CD4-positive, alpha-beta memory T cell (primary cell): ENCODE measurements around the gene LMNB1. TPM values are rescaled to one million over a fixed set of nuclear protein-coding genes. Genes with fewer than 3 reads are reported as not detected.
A peak's percentile ranks its signal among the peaks of the same experiment; 100 is the strongest.
"Not testable (repeated sequence)": the region's sequence is repeated elsewhere in the genome, so short reads cannot be mapped to it uniquely, and the experiment has no call there.

Source experiments
- CTCF ChIA-PET: fragments of 350-600 bp; sonication (Branson Sonifier 250); formaldehyde crosslinking; loops from one replicate; lab custom pipeline; 2021; ENCODE audit warnings: inconsistent platforms; ENCODE audit not compliant: partially characterized antibody; lab: Charles Lee
- POLR2A ChIA-PET: fragments of 350-600 bp; sonication (Branson Sonifier 250); formaldehyde crosslinking; loops from one replicate; lab custom pipeline; 2021; ENCODE audit not compliant: partially characterized antibody; lab: Charles Lee
- DNase-seq, 5 donors: peaks; one replicate each; pipeline versions ENCODE4 v3.0.0 to v3.0.0-alpha.2; 2020 to 2022; ENCODE audit warnings: mixed read lengths in 1 of 5
- H3K27ac ChIP-seq: one replicate; pipeline ENCODE4 v1.7.0; 2013; ENCODE audit warnings: low read depth, low read length
- H3K27me3 ChIP-seq: 2 replicates; pipeline ENCODE4 v1.7.0; 2013; ENCODE audit warnings: mild to moderate bottlenecking, low read length, moderate library complexity; ENCODE audit not compliant: insufficient read depth
- H3K36me3 ChIP-seq: 2 replicates; pipeline ENCODE4 v1.7.0; 2013; ENCODE audit warnings: mild to moderate bottlenecking, low read length, moderate library complexity; ENCODE audit not compliant: insufficient read depth
- H3K4me1 ChIP-seq: 2 replicates; pipeline ENCODE4 v1.7.0; 2013; ENCODE audit warnings: mild to moderate bottlenecking, low read length, moderate library complexity; ENCODE audit not compliant: insufficient read depth
- H3K4me3 ChIP-seq, 2 donors: one replicate each; pipeline ENCODE4 v1.7.0; 2013; ENCODE audit warnings: low read length in 2 of 2, mild to moderate bottlenecking in 1 of 2
- H3K9me3 ChIP-seq, 2 donors: one replicate each; pipeline ENCODE4 v1.7.0; 2013; ENCODE audit warnings: low read length in 2 of 2, control low read depth in 1 of 2; ENCODE audit not compliant: control insufficient read depth in 1 of 2
- H3K27ac Mint-ChIP-seq, 7 donors: one replicate each; pipeline ENCODE4 v1.8.0; 2020 to 2021; ENCODE audit warnings: mixed read lengths in 7 of 7, mild to moderate bottlenecking in 6 of 7, inconsistent platforms in 3 of 7, moderate library complexity in 3 of 7
- H3K27me3 Mint-ChIP-seq, 2 donors: one replicate each; pipeline ENCODE4 v1.8.0; 2020 to 2021; ENCODE audit warnings: mixed read lengths in 2 of 2
- H3K36me3 Mint-ChIP-seq, 2 donors: one replicate each; pipeline ENCODE4 v1.8.0; 2020 to 2021; ENCODE audit warnings: mixed read lengths in 2 of 2, inconsistent platforms in 1 of 2, mild to moderate bottlenecking in 1 of 2
- H3K4me1 Mint-ChIP-seq, 4 donors: one replicate each; pipeline ENCODE4 v1.8.0; 2020 to 2021; ENCODE audit warnings: mixed read lengths in 4 of 4, mild to moderate bottlenecking in 1 of 4
- H3K4me3 Mint-ChIP-seq, 8 donors: one replicate each; pipeline ENCODE4 v1.8.0; 2020 to 2021; ENCODE audit warnings: mixed read lengths in 8 of 8, mild to moderate bottlenecking in 7 of 8, moderate library complexity in 6 of 8, inconsistent platforms in 3 of 8
- H3K9me3 Mint-ChIP-seq, 8 donors: one replicate each; pipeline ENCODE4 v1.8.0; 2020 to 2021; ENCODE audit warnings: mixed read lengths in 8 of 8, mild to moderate bottlenecking in 5 of 8, inconsistent platforms in 3 of 8, moderate library complexity in 1 of 8
- intact Hi-C: fragments of 100-400 bp; cut with micrococcal nuclease; formaldehyde crosslinking; loops from one replicate; pipeline ENCODE4 v1.15.1; 2023
- polyA plus RNA-seq, 2 donors: library from polyadenylated mRNA; unstranded; fragments of 300-500 nt; fragmentation: Illumina TruSeq; gene quantifications; one replicate each; pipeline ENCODE4 v1.2.3, GENCODE V29; 2021
- total RNA-seq, 2 experiments: library from RNA; stranded (reverse); gene quantifications; one replicate each; pipeline ENCODE4 v1.2.3, GENCODE V29; 2021

Gene LMNB1
- total and polyA plus RNA-seq, 4 experiments from 2014 or later = 2.0 to 32.3 (median 18.5) TPM

- peak; percentile 63 to 74 (median 67) for DNase-seq
- Mint-ChIP-seq H3K36me3 (peaks cover 0 to 8% of the 10 kb centered on the region in 2 donors), H3K9me3 (no peaks in the 10 kb centered on the region), H3K27ac (peak overlapping the region; percentile 86 to 99 (median 95)), H3K27me3 (no peaks in the 10 kb centered on the region), H3K4me1 (peaks cover 18 to 40% (median 30%) of the 10 kb centered on the region in 4 donors), H3K4me3 (peak overlapping the region; percentile 88 to 98 (median 94))
- Histone ChIP-seq H3K9me3 (no peaks in the 10 kb centered on the region), H3K36me3 (no peaks in the 10 kb centered on the region), H3K27me3 (no peaks in the 10 kb centered on the region), H3K27ac (peak overlapping the region; percentile 85), H3K4me1 (peaks cover 37% of the 10 kb centered on the region), H3K4me3 (peak overlapping the region; percentile 76 to 78)
- intact Hi-C loops = loop anchor here (2.0 to 5.0 kb wide), 5 partner anchors 19 to 739 kb away; partner anchors contain the start of genes GRAMD2B and PRRC1
- ChIA-PET POLR2A (interaction anchor here (0.7 to 6.2 kb wide), 33 partner anchors 8 to 1314 kb away, joined by 3 to 72 read pairs (median 8); partner anchors contain the start of genes C5orf63, GRAMD2B, MARCHF3 and PHAX), CTCF (interaction anchor here (1.0 to 8.3 kb wide), 23 partner anchors 9 to 740 kb away, joined by 3 to 319 read pairs (median 6); partner anchors contain the start of genes MARCHF3, PHAX and PRRC1)
Measured at GRCh38 chr5:126777257-126777974, 480 bp downstream of the LMNB1 start.

GRCh38 chr5:126777975-126778674 is 1.2 kb downstream of the LMNB1 start:
- H3K9me3 ChIP-seq = no peaks in the 10 kb centered on the region
- H3K36me3 ChIP-seq = no peaks in the 10 kb centered on the region
- intact Hi-C loops = loop anchor here (1.0 to 5.0 kb wide), 11 partner anchors 16 to 1305 kb away; partner anchors contain the start of genes GRAMD2B, MARCHF3, PRRC1 and SLC12A2
- CTCF ChIA-PET = interaction anchor here (0.8 to 8.3 kb wide), 29 partner anchors 8 to 739 kb away, joined by 3 to 319 read pairs (median 5); partner anchors contain the start of genes MARCHF3, PHAX and PRRC1
- peaks cover 37% of the 10 kb centered on the region for H3K4me1 ChIP-seq
- DNase-seq = peak; percentile 90 to 98 (median 94)
- Mint-ChIP-seq H3K4me3 (peak overlapping the region; percentile 88 to 98 (median 94)), H3K9me3 (no peaks in the 10 kb centered on the region), H3K36me3 (peaks cover 0 to 8% of the 10 kb centered on the region in 2 donors), H3K27me3 (no peaks in the 10 kb centered on the region), H3K4me1 (peaks cover 18 to 40% (median 30%) of the 10 kb centered on the region in 4 donors), H3K27ac (peak overlapping the region; percentile 86 to 99 (median 95))
- H3K4me3 ChIP-seq = peak overlapping the region; percentile 76 to 78
- no peaks in the 10 kb centered on the region for H3K27me3 ChIP-seq
- peak overlapping the region; percentile 85 for H3K27ac ChIP-seq
- POLR2A ChIA-PET = interaction anchor here (0.6 to 6.2 kb wide), 34 partner anchors 8 to 1313 kb away, joined by 3 to 72 read pairs (median 8); partner anchors contain the start of genes C5orf63, GRAMD2B, MARCHF3 and PHAX

GRCh38 chr5:126778675-126779403 is 1.9 kb downstream of the LMNB1 start:
- Histone ChIP-seq H3K36me3 (no peaks in the 10 kb centered on the region), H3K9me3 (no peaks in the 10 kb centered on the region), H3K4me1 (peaks cover 37% of the 10 kb centered on the region), H3K4me3 (peak overlapping the region; percentile 53 to 78), H3K27me3 (no peaks in the 10 kb centered on the region), H3K27ac (peak overlapping the region; percentile 85)
- H3K36me3 Mint-ChIP-seq = peaks cover 0 to 10% of the 10 kb centered on the region in 2 donors
- CTCF ChIA-PET = interaction anchor here (0.8 to 8.3 kb wide), 30 partner anchors 8 to 738 kb away, joined by 3 to 319 read pairs (median 6); partner anchors contain the start of genes PHAX and PRRC1
- H3K4me3 Mint-ChIP-seq = peak overlapping the region; percentile 88 to 98 (median 94)
- H3K27me3 Mint-ChIP-seq = no peaks in the 10 kb centered on the region
- peak overlapping the region; percentile 86 to 99 (median 95) for H3K27ac Mint-ChIP-seq
- no peaks in the 10 kb centered on the region for H3K9me3 Mint-ChIP-seq
- POLR2A ChIA-PET = interaction anchor here (0.7 to 6.2 kb wide), 31 partner anchors 8 to 1307 kb away, joined by 3 to 72 read pairs (median 9); partner anchors contain the start of genes GRAMD2B, MARCHF3, PHAX and SLC12A2
- no peak for DNase-seq
- peaks cover 22 to 47% (median 35%) of the 10 kb centered on the region in 4 donors for H3K4me1 Mint-ChIP-seq
- intact Hi-C loops = loop anchor here (1.0 to 5.0 kb wide), 8 partner anchors 17 to 1304 kb away; partner anchors contain the start of genes GRAMD2B, MARCHF3 and SLC12A2

DNA sequence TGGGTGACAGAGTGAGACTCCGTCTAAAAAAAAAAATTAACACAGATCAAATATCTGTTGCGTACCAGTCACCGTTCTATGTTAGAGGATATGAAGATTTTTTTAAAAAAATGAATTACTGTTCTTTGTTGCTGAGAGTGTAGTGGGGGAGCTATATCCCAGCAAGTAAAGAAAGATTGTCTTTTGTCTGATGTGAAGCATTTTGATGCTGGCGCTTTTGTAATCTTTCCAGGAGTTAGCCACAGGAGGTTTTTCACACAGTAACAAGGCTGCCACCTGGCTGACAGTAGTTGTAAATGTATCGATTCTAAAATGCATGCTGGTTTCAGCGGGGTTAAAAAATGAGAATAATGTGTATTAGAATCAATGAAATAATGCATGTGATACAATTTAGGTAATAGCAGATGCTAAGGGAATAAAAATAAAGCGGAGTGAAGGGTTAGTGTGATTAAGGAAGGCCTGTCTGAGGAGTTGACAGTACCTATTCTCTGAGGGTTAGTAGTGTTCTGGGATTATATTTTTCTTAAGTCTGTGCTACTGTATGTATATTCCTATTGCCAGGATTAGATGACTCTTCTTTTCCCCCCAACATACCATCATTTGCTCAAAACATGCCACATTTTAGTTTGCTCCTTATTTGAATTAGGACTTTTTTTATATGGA is 3.4 kb downstream of the LMNB1 start:
- H3K4me3 Mint-ChIP-seq = peak overlapping the region; percentile 75 to 98 (median 92)
- intact Hi-C loops = loop anchor here (1.0 to 5.0 kb wide), 5 partner anchors 32 to 532 kb away; no protein-coding TSS in a partner anchor
- no peaks in the 10 kb centered on the region for H3K9me3 Mint-ChIP-seq
- peaks cover 22 to 47% (median 35%) of the 10 kb centered on the region in 4 donors for H3K4me1 Mint-ChIP-seq
- DNase-seq = peak; percentile 60 to 72 (median 64)
- H3K36me3 ChIP-seq = no peaks in the 10 kb centered on the region
- ChIA-PET POLR2A (interaction anchor here (1.0 to 6.2 kb wide), 3 partner anchors 31 to 103 kb away, joined by 3 to 72 read pairs (median 9); no protein-coding TSS in a partner anchor), CTCF (interaction anchor here (0.5 to 8.3 kb wide), 38 partner anchors 9 to 737 kb away, joined by 3 to 319 read pairs (median 4); partner anchors contain the start of genes ALDH7A1, PHAX and PRRC1)
- H3K4me1 ChIP-seq = peaks cover 37% of the 10 kb centered on the region
- H3K27me3 ChIP-seq = no peaks in the 10 kb centered on the region
- no peaks in the 10 kb centered on the region for H3K9me3 ChIP-seq
- no peaks in the 10 kb centered on the region for H3K27me3 Mint-ChIP-seq
- H3K27ac Mint-ChIP-seq = peak overlapping the region; percentile 41 to 94 (median 74)
- peaks cover 0 to 10% of the 10 kb centered on the region in 2 donors for H3K36me3 Mint-ChIP-seq
- H3K4me3 ChIP-seq = peak overlapping the region; percentile 29 to 34
- peak overlapping the region; percentile 85 for H3K27ac ChIP-seq

DNA sequence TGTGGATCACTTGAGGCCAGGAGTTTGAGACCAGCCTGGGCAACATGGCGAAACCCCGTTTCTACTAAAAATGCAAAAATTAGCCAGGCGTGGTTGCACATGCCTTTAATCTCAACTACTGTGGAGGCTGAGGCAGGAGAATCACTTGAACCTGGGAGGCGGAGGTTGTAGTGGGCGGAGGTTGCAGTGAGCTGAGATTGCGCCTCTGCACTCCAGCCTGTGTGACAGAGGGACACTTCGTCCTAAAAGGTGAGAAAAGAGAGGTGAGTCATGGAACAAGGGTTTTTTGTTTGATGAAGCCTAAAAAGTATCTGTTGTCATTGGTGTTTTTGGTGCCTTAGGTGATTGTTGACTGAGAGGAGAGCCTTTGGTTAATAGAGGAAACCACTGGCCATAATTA is 11.5 kb downstream of the LMNB1 start:
- H3K36me3 ChIP-seq, H3K4me3 ChIP-seq, H3K9me3 Mint-ChIP-seq, H3K36me3 Mint-ChIP-seq, DNase-seq, intact Hi-C loops, H3K27ac ChIP-seq, POLR2A ChIA-PET, H3K27me3 Mint-ChIP-seq, H3K9me3 ChIP-seq, H3K27me3 ChIP-seq: not testable (repeated sequence)
- Mint-ChIP-seq H3K27ac (peak overlapping the region in 3 of 7 donors; percentile 1 to 74 (median 8)), H3K4me1 (peaks cover 29 to 56% (median 40%) of the 10 kb centered on the region in 4 donors), H3K4me3 (peak overlapping the region in 2 of 8 donors; percentile 2 to 56)
- H3K4me1 ChIP-seq = peaks cover 38% of the 10 kb centered on the region
- CTCF ChIA-PET = interaction anchor here (1.6 to 1.8 kb wide), 2 partner anchors 8 to 13 kb away, joined by 5 to 8 read pairs; no protein-coding TSS in a partner anchor
